CD4-positive, alpha-beta T cell treated with Interleukin-15 for 1 hour (primary cell): ENCODE measurements around the gene ANXA8.
"Not testable (repeated sequence)": the region's sequence is repeated elsewhere in the genome, so short reads cannot be mapped to it uniquely, and the experiment has no call there.

Source experiments
- DNase-seq: peaks from one replicate; pipeline ENCODE4 v3.0.0-alpha.2; 2020

The ANXA8 gene

GRCh38 chr10:47462577-47463358 lies 21.1 kb downstream of the ANXA8 start:
- DNase-seq = not testable (repeated sequence)

DNA sequence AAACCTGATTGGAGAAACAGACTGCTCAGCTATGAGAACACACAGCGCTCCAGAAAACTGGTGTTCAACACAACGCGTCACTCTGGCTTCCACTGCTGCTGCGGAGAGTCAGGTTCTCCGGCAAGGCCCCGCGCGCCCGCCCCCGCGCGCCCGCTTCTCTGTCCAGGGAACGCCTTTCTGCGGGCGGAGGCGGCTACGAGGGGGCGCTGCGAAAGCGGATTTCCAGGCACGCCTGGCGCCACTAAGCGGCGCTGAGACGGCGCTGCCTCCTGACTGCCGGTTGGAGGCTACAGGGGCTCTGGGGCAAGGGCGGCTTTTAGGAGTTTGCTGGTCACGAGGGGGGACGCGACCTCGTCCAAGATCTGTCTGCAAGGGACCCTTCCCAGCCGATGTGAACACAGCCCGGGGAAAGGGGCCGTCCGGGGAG lies 22.6 kb downstream of the ANXA8 start:
- DNase-seq = not testable (repeated sequence)

GRCh38 chr10:47458466-47459154 lies 25.3 kb downstream of the ANXA8 start:
- DNase-seq = no peak

GRCh38 chr10:47457826-47458225 lies 26.1 kb downstream of the ANXA8 start:
- DNase-seq = no peak

DNA sequence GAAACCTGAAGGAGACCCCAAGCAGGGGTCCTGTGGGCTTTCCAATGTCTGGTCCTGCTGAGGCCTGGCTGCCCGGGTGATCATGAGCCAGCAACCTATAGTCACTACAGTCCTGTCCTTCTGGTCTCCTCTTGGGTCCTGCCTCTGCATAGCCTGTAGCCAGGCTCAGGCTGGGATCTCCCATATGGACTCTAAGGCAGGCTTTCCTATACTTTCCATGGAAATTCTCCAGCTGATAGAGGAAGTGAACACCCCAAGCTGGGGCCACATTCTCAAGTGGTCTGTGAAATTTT lies 26.4 kb downstream of the ANXA8 start:
- DNase-seq = no peak

DNA sequence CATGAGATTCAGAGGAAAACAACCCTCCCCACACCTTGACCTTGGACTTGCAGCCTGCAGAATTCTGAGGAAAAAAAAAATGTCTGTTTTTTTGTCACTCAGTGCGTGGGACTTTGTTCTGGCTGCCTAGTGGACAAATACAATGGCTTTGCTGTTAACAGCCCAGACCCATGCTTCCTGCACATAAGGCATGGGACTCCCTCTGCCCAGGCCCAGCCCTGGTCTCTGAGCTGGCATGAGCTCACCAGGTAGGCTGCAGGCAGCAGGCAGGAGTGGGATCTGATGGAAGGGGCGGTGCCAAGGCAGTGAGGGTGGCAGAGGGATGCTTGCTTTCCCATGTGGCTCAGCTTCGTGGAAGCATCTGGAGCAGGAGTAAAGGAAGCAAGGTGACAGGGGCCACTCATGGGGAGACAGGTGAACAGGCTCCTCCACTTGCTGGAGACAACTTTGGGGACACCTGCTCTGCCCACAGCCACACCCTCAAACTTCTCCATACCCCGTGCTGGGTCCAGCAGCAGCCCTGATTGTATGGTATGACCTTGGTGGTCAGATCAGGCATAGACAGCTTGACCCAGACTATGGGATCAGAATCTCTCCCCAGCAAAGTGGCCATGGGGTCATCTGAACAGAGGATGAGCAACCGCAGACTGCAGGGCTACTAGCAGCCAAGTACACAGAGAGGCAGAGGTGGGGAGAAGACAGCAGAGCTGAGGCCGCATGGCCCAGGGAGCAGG lies 27.0 kb downstream of the ANXA8 start:
- DNase-seq = no peak

- DNase-seq = no peak
Observed at GRCh38 chr10:47456079-47456785, 27.7 kb downstream of the ANXA8 start.

DNA sequence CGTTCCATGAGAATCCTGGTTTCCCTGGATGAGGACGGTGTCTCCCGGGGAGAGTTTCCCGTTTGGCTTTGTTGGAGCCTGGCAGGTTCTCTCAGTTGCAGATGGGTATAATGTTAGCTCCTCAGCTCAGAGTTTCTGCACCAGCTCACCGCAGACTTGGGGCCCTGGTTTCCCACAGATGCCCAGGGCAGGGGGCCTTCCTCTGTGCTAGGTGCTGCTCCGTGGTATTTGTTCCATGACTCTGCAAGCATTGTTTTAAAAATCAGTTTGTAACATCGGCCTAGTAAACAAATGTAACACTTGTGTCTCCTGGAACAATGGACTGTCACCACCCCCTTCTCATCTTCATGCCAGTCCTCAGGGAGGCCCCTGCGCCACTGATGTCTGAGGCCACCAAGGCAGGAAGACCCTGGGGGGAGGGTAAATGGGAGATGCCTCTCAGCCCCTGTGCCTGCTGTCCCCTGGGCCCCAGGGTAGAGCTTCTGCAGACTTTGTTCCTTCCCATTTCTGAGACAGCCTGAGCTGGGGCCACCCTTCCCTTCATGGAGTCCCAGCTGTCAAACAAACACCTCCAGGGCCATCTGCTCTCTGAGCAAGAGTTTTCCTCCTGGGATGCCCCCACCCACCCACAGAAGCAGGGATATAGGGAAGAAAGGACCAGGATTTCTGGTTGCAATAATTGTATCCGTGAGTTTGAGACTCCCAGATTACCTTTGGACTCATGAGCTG lies 28.4 kb downstream of the ANXA8 start:
- DNase-seq = not testable (repeated sequence)

DNA sequence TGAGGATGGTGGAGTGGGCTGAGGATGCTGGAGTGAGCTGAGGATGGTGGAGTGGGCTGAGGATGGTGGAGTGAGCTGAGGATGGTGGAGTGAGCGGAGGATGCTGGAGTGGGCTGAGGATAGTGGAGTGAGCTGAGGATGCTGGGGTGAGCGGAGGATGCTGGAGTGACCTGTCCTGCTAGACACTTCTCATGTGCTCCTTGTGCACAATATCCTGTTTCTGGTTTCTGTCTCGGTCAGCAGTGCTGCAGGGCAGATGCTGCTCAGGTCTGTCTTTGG lies 29.2 kb downstream of the ANXA8 start:
- DNase-seq = no peak

DNA sequence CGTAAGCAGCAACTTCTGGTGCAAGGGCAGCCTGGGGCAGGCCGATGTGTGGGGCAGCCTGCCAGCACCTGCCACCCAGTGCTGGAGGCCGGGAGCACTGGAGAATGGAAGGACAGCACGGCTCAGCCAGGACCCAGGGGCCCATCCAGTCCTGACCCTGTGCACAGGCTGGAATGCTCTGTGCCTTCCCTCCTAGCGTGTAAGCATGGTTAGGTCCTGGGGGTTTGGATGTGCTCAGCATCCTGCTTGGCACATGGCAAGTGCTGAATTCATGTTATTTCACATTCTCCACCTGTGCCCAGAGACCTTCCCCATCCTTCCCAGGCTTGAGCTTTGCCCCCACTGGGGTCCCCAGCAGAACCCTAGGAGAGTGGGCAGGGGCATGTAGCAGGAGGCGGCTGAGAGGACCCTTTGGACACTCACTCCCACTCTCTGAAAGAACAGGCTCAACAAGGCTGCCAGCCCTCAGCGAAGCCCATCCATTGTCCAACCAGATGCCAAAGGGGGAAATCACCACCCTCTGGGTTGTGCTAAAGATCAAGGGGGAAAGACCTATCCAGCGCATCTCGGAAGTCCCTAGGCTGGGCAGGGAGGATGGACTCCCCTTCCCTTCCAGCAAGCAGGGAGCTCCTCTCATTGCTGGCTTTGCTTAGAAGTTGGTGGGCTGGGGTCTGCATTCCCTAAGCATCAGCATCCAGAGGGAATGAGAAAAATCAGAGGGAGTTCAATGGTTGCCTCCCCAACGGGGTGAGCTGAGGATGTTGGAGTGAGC lies 29.7 kb downstream of the ANXA8 start:
- no peak for DNase-seq

GRCh38 chr10:47453141-47454007 lies 30.5 kb downstream of the ANXA8 start:
- no peak for DNase-seq

- DNase-seq = no peak
Observed at GRCh38 chr10:47452495-47453140, 31.3 kb downstream of the ANXA8 start.

- no peak for DNase-seq
Observed at GRCh38 chr10:47451998-47452494, 31.9 kb downstream of the ANXA8 start.

GRCh38 chr10:47451273-47451997 lies 32.5 kb downstream of the ANXA8 start:
- DNase-seq = no peak

DNA sequence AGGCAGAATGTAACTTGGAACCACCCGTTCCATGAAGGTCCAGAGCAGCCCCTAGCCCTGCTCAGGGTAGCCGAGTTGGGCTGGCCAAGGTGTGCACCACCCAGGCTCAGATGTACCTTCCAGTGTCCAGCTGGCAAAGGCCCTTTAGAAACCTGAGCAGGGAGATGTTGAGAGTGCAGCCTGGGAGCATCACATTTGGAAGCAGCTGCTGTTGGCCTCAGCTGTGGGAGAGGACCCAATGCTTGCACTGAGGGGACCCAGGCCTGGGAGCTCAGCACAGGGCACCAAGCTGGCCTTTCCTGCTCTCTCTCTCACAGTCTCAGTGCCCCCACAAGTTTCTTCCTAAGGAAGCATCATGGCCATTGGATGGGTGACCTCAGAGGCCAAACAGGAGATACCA lies 33.5 kb downstream of the ANXA8 start:
- no peak for DNase-seq

GRCh38 chr10:47449979-47450378 lies 33.9 kb downstream of the ANXA8 start:
- no peak for DNase-seq

DNA sequence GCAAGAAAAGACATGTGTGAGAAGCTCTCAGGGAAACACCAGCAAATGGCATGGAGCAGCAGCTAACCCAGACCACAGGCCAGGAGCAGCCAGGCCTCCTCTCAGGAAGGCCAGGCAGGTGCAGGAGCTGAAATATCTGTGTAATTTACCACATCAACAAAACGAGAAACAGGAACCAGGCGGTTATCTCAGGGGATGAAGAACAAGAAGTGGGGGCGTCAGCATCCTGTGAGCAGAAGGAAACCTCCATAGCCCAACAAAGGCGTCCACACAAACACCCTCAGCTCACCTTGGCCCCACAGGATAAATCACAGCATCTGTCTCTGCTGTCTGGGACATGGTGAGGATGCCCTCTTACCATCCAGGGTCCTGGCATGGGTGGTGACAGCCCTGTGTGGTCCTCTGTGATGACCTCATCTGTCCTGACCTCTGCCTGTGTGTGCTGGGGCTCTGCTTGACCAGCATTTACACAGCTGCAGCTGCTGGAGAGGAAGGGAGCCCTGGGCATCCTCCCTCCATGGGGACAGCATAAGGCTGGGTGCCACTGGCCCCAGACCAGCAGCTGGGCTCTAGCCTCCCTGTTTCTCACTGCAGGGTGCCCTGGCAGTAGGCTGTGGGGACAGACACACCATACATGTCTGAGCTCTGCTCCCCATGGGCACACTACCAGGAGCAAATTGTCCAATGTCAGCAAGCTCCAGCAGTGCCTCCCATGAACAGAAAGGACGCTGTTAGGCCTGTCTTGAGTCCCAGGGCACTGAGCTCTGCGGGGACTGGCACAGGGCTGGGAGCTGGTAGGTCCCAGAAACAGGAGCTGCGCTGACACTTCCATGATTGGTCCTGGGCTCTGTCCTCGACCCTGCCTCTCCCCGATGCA lies 34.6 kb downstream of the ANXA8 start:
- DNase-seq = no peak

- DNase-seq = no peak
Observed at GRCh38 chr10:47447705-47448104, 36.2 kb downstream of the ANXA8 start.

DNA sequence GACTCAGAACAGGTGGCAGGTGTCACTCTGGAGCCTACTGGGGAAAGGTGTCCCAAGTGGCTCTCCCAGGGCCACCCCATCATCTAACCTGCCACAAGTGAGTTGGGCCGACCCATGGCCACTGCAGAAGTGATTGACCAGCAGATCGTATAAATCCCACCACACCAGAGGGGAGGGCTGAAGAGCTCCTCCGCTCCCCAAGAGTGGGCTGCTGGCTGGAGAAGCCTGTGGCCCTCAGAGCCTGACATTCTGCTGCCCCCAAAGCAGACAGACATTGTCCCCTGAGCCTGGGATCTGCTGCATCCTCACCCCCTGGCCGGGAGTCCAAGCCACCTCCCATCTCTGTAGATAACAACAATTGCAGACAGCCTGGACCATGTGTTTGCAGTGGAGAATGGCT lies 36.7 kb downstream of the ANXA8 start:
- no peak for DNase-seq
